OCI-LY7 (cell line): ENCODE data around the gene PTGR2.

Experiments used
- CTCF ChIP-seq: fragments of 200-600 bp; sonication (generic); conservative IDR thresholded peaks from 2 replicates; pipeline ENCODE4 v1.5.1; 2014; ENCODE audit warnings: mild to moderate bottlenecking, antibody characterized with exemption, low read length, moderate library complexity, mixed read lengths
- EZH2phosphoT487 ChIP-seq: fragments of 200-600 bp; sonication (generic); IDR thresholded peaks from 2 replicates; pipeline ENCODE4 v1.6.1; 2018; ENCODE audit warnings: low read depth, borderline replicate concordance, mild to moderate bottlenecking, mixed run types, antibody characterized with exemption, low read length, moderate library complexity, mixed read lengths

- TF ChIP-seq CTCF (no peak), EZH2phosphoT487 (no peak)
Observed at GRCh38 chr14:73809391-73809790, 42.2 kb upstream of the PTGR2 start.
